ENCODE measurements around the gene WDR11. TPM values are rescaled to one million over a fixed set of nuclear protein-coding genes. Genes with fewer than 3 reads are reported as not detected.

WDR11 gene
- total RNA-seq, 1 experiment from 2014 or later: 52.8 TPM

DNA sequence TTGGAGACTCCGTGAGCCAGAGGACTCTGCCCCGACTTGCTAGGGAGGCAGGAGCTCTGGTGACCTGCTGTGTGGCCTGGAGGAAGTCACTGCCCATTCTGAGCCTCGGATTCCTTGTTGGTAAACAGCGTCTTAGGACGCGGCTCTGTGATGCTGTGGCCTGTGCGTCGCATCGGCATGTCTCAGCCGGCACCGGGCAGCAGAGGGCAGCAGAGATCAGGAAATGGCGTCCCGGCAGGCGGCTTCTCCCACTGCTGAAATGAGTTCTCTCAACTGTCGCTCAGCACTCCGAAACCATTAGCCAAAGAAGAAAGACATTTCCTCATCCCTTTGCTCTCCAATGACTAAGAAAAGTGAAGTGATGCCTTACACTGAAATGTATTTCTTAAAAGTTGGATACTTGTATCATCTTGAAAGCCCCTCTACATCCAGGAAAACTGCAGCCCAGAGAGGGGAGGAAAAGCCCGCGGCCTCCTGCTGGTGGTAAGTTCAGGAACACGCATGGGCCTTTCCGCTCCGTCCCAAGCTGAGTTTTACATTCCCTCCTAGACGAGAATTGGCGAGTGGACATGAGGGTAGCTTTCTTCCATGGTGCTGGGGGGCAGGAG is 91.7 kb downstream of the WDR11 start:
- 0 out of 2 replicates have a peak, but pooled peaks cover 6% of the 10 kb centered on the region for H3K4me1 ChIP-seq (replicated peaks)
- H3K9me3 ChIP-seq (replicated peaks): no peaks in the 10 kb centered on the region
- no peaks in the 10 kb centered on the region for H3K36me3 ChIP-seq
- H3K27ac ChIP-seq: no peak overlapping the region
- no peaks in the 10 kb centered on the region for H3K27me3 ChIP-seq (replicated peaks)
- H3K4me3 ChIP-seq: no peak overlapping the region
- peak; percentile 56 to 69 for DNase-seq (ENCODE audit: low read depth in 1 of 2, low spot score in 2 of 2)

DNA sequence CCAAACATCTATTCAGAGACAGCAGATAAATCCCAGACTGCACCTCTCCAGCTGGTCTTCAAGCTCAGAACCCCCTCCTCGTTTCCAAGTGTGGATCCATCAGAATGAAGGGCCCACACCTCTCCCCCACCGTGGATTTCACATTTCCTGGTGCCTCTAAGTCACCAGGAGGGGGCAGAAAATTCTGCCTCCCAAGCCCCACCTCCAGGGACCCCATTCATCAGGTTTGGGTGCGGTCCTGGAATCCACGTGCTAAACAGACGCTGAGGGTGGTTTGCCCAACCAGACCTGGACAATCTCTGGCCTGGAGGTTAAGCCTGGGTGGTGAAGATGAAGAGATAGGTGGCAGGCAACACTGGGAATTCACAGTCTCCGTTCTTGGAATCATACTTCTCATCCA is 92.4 kb downstream of the WDR11 start:
- Histone ChIP-seq H3K9me3 (replicated peaks) (no peaks in the 10 kb centered on the region), H3K27ac (no peak overlapping the region), H3K27me3 (replicated peaks) (no peaks in the 10 kb centered on the region), H3K4me1 (replicated peaks) (0 out of 2 replicates have a peak, but pooled peaks cover 6% of the 10 kb centered on the region), H3K36me3 (no peaks in the 10 kb centered on the region), H3K4me3 (no peak overlapping the region)
- no peak for DNase-seq (ENCODE audit: low read depth in 1 of 2, low spot score in 2 of 2)

DNA sequence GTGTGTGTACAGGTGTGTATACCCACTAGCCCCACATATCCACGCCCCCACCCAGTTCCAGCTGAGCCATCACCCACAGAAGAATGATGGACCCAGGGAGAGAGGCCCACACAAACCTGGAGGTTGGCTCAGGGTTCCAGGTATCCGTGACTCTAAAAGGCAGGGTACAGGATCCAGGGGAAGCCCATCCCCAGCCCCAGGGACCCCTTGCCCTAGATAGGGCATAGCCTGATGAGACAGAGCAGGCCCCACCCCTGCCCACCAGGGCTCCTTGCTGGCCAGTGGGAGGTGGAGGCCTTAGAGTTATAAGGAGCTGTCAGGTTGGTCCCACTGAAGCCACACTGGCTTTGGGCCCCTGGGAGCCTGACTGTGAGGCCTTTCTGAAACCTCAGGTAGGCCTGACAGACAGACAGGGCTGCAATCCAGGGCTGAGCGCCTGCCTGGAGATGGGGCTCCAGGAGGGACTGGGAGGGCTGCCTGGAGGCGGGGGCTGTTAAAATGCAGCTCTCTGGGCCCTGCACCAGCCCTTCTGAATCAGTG is 93.5 kb downstream of the WDR11 start:
- Histone ChIP-seq H3K36me3 (no peaks in the 10 kb centered on the region), H3K27ac (no peak overlapping the region), H3K4me1 (replicated peaks) (0 out of 2 replicates have a peak, but pooled peaks cover 6% of the 10 kb centered on the region), H3K4me3 (no peak overlapping the region), H3K27me3 (replicated peaks) (no peaks in the 10 kb centered on the region), H3K9me3 (replicated peaks) (no peaks in the 10 kb centered on the region)
- no peak for DNase-seq (ENCODE audit: low read depth in 1 of 2, low spot score in 2 of 2)

DNA sequence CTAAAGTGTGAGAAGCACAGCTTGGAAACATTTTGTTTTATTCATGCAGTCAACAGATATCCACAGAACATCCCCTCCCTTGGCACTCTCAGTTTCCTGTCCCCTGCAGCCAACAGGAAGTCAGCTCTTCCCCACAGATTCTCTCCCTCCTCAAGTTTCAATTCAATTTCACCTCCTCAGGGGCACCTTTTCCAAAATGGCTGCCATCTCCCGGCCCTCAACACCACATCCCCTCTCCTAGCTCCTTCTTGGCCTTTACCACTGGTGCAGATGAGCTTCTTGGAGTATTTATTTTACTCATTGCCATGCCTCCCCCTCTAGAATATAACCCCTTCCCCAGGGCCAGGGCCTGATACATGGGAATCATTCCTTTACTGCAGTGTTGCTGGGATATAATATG is 94.0 kb downstream of the WDR11 start:
- Histone ChIP-seq H3K9me3 (replicated peaks) (no peaks in the 10 kb centered on the region), H3K36me3 (no peaks in the 10 kb centered on the region), H3K4me3 (no peak overlapping the region), H3K27me3 (replicated peaks) (no peaks in the 10 kb centered on the region), H3K4me1 (replicated peaks) (0 out of 2 replicates have a peak, but pooled peaks cover 6% of the 10 kb centered on the region), H3K27ac (no peak overlapping the region)
- DNase-seq (ENCODE audit: low read depth in 1 of 2, low spot score in 2 of 2): no peak

DNA sequence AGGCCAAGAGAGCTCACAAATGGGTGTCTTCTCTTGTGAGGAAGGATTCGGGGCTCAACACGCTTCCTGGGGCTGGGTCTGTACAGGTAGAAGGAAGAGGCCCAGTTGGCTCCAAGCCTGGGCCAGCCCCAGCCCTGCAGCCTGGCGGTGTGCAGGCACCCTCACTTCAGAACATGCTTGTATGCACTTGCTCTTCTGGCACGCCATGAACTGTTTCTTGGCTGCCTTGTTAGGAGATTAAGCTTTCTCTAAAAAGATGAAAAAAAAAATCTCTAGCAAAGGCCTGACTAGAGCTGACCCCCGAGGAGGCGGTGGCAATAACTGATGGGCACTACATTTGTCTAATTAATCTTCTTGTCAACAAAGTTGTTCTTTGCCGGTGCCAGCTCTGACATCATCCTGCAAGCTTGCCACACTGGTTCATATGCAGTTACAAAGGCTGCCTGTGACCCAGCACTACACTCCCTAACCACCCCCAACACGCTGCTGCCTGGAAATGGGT is 94.7 kb downstream of the WDR11 start:
- Histone ChIP-seq H3K27me3 (replicated peaks) (no peaks in the 10 kb centered on the region), H3K4me3 (no peak overlapping the region), H3K36me3 (no peaks in the 10 kb centered on the region), H3K4me1 (replicated peaks) (0 out of 2 replicates have a peak, but pooled peaks cover 6% of the 10 kb centered on the region), H3K27ac (no peak overlapping the region), H3K9me3 (replicated peaks) (no peaks in the 10 kb centered on the region)
- no peak for DNase-seq (ENCODE audit: low read depth in 1 of 2, low spot score in 2 of 2)

DNA sequence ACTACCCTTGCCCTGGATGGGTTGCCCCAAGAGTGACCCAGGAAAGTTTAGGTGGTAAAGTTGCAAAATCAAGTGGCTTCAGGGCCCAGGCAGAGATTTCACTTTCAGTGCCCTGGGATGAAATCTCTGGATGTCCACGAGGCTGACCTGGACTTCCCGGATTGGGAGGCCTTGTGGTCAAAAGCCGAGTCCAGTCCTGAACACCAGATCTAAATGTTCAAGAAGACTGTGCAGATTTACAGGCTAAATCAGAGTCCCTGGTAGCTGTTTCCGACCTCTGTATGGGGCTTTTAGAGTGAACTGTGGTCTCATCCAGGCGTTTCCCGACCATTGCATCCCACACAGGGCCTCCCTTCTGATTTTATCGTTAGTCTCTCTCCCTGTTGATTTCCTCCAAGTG is 95.3 kb downstream of the WDR11 start:
- Histone ChIP-seq H3K4me3 (no peak overlapping the region), H3K9me3 (replicated peaks) (no peaks in the 10 kb centered on the region), H3K36me3 (no peaks in the 10 kb centered on the region), H3K27ac (no peak overlapping the region), H3K27me3 (replicated peaks) (no peaks in the 10 kb centered on the region), H3K4me1 (replicated peaks) (0 out of 2 replicates have a peak, but pooled peaks cover 6% of the 10 kb centered on the region)
- no peak for DNase-seq (ENCODE audit: low read depth in 1 of 2, low spot score in 2 of 2)

DNA sequence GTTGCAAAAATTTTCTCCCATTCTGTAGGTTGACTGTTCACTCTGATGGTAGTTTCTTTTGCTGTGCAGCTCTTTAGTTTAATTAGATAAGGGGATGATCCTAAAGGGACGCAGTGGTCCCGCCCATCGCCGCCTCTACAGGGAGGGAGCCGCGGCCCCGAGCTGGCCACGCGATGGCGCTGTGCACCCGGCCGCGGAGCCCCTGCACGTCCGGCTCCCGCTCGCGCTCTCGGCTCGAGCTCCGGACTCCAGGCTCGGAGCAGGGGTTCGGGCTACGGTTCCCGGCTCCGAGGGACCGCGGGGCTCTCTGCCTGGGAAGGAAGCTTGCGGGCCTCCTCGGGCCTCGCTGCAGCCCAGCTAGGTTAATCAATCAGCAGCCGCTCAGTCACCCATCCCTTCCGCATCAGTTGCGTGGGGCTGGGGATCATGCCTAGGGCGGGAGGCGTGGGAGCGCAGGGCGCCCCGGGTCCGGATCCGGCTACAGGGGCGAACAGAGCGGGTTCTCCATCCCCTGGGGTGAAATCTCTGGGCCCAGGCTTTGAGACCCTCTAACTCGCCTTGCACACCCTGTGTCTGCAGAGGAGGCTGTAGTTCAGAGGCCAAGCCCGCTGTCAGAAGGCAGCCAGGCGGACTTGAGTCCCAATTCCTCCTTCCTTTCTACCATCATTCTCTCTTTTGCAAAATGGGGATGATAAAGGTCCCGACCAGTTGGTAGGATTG is 97.9 kb downstream of the WDR11 start:
- Histone ChIP-seq H3K27me3 (replicated peaks) (no peaks in the 10 kb centered on the region), H3K4me1 (replicated peaks) (no peaks in the 10 kb centered on the region), H3K4me3 (no peak overlapping the region), H3K27ac (no peak overlapping the region), H3K9me3 (replicated peaks) (no peaks in the 10 kb centered on the region), H3K36me3 (no peaks in the 10 kb centered on the region)
- DNase-seq (ENCODE audit: low read depth in 1 of 2, low spot score in 2 of 2): peak in 1 of 2 experiments; percentile 29

DNA sequence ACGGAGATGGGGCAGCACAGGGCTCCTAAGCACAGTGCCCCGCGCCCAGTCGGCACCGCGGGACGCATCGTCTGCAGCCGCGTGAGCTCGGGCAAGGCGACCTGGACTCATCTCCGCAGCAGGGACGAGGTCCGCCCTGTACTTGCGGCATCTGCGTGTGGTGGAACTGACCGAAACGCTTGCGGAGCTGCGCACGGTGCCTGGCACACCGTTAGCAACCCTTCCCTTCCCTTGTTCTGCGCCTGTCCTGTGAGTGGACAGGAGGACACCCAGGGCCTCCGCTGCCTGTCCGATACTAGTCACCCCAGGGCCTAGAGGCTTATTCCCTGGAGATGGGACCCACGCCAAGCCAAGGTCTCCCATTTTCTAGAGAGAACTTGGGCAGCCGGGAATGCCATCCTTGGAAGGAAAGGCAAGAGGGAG is 98.5 kb downstream of the WDR11 start:
- no peak for DNase-seq (ENCODE audit: low read depth in 1 of 2, low spot score in 2 of 2)
- Histone ChIP-seq H3K4me1 (replicated peaks) (no peaks in the 10 kb centered on the region), H3K36me3 (no peaks in the 10 kb centered on the region), H3K27ac (no peak overlapping the region), H3K4me3 (no peak overlapping the region), H3K27me3 (replicated peaks) (no peaks in the 10 kb centered on the region), H3K9me3 (replicated peaks) (no peaks in the 10 kb centered on the region)

DNA sequence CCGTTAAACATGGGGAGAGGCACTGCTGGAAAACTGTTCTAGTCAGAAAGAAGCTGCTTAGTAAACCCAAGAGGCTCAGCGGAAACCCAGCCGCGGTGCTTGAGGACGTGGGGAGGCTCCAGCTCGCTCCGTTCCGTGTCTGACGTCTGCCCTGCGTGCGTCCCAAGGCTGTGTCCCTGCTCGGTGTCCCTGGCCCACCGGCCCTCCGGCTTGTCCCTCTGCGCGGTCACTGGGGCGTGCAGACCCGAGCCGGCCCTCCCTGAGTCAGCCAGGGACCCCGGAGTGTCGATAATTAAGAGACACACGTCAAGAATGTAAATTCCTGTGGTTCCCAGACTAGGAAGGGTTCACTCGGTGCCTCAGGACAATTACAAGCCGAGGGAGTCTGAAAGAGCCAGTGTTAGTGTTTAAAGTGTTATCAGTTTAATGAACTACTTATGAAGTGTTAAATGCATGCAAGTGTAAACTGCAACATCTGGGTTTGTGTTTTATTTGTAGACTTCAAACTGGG is 98.9 kb downstream of the WDR11 start:
- Histone ChIP-seq H3K4me1 (replicated peaks) (no peaks in the 10 kb centered on the region), H3K36me3 (no peaks in the 10 kb centered on the region), H3K27me3 (replicated peaks) (no peaks in the 10 kb centered on the region), H3K27ac (no peak overlapping the region), H3K9me3 (replicated peaks) (no peaks in the 10 kb centered on the region), H3K4me3 (no peak overlapping the region)
- DNase-seq (ENCODE audit: low read depth in 1 of 2, low spot score in 2 of 2): no peak

DNA sequence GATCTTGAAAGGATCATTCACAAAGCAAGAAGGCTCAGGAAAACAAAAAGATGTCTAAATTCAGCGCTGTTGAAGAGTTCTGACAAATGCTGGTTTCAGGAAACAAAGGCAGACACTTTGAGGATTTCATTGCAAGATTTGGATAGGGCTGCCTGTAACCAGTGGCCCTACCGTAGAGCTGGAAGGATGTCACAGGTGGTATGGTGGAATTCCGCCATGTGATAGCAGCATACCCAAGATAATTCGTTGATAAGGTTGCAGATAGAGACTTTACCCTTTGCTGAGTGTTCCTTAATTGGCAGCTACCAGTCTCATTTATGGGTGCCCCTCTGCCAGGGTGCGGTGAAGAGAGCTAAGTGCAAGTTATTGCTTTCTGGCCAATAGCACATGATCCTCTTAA is 100.1 kb downstream of the WDR11 start:
- Histone ChIP-seq H3K4me1 (replicated peaks) (no peaks in the 10 kb centered on the region), H3K4me3 (no peak overlapping the region), H3K27me3 (replicated peaks) (no peaks in the 10 kb centered on the region; the same call in 1 of the 2 replicates), H3K9me3 (replicated peaks) (no peaks in the 10 kb centered on the region), H3K27ac (no peak overlapping the region), H3K36me3 (no peaks in the 10 kb centered on the region)
- DNase-seq (ENCODE audit: low read depth in 1 of 2, low spot score in 2 of 2): no peak

DNA sequence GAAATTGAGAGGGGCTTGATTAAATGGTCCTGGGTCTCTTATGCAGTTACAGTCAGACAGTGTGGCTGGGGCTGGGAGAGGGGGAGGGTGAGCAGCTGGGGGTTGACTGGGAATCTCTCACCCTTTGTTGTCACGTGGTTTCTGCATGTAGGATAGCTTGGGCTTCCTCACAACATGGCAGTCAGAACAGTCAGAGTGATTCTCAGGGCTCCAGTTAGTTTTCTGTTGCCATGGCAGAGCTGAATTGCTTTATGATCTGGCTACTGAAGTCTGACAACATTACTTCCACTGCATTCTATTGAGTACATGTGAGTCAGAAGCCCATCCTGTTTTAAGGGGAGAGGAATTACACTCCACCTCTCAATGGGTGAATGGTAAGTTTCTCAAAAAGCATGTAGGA is 102.7 kb downstream of the WDR11 start:
- Histone ChIP-seq H3K4me1 (replicated peaks) (no peaks in the 10 kb centered on the region), H3K9me3 (replicated peaks) (no peaks in the 10 kb centered on the region; the same call in 1 of the 2 replicates), H3K4me3 (no peak overlapping the region), H3K36me3 (no peaks in the 10 kb centered on the region), H3K27ac (no peak overlapping the region), H3K27me3 (replicated peaks) (no peaks in the 10 kb centered on the region; the same call in 1 of the 2 replicates)
- no peak for DNase-seq (ENCODE audit: low read depth in 1 of 2, low spot score in 2 of 2)

Measured in SJSA1 (cell line).